ENCODE data around the gene LPCAT3.
"Not testable (repeated sequence)": the region's sequence is repeated elsewhere in the genome, so short reads cannot be mapped to it uniquely, and the experiment has no call there.

The LPCAT3 gene, protein sequence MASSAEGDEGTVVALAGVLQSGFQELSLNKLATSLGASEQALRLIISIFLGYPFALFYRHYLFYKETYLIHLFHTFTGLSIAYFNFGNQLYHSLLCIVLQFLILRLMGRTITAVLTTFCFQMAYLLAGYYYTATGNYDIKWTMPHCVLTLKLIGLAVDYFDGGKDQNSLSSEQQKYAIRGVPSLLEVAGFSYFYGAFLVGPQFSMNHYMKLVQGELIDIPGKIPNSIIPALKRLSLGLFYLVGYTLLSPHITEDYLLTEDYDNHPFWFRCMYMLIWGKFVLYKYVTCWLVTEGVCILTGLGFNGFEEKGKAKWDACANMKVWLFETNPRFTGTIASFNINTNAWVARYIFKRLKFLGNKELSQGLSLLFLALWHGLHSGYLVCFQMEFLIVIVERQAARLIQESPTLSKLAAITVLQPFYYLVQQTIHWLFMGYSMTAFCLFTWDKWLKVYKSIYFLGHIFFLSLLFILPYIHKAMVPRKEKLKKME

DNA sequence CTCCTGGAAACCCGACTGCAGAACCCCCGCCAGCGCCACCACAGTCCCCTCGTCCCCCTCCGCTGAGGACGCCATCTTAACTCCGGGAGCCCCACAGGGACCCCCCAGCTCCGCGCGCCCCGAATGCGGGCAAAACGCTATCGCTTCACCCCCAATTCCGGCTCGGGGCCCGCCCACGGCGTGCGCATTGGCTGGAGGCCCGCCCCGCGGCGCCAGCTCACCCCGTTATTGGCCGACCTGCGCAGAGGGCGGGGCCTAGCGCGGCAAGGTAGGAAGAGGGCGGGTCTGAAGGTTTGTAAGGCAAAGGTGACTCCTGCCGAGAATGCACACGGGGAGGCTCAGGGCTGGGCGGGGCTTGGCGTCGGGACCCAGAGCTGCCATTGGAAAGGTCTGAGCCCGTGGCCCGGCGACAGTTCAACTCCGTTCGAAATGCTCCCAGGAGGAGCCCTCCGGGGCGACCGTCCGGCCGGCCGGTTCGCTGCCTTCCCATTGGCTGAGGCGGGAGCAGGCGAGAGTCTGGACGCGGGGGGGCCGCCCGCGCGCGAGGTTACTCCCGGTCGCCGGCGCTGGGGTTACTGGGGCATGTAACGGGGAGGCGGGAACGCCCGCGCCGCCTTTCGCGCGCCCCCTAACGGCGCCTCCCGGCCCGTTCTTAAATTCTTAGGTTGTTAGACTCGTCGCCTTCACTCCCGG lies at the start of gene LPCAT3:
LPCAT3 (minus strand) TSS at position 127 of the 693 bp plus-strand sequence; CDS start at position 75, 52 bp downstream.
- peak; percentile 93 for DNase-seq

DNA sequence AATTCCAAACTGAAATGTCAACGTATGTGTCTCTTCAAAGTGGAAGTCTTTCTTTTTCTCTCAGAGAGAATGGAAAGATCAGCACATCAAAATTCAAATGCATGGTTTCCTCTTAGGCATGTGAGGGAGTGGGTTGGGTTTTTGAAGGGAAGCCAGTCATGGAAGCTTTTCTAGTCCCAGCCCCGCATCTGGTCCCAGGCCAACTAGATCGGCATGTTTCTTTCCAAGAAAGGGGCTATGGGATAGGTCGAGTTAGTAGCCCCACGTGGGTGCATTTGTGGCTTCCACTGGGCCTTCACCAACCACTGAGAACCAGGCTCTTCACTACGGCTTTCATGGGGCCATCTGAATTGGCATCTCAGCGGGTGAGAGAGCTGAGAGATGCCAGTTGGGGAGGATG lies 48.8 kb upstream of the LPCAT3 start:
- DNase-seq = no peak

DNA sequence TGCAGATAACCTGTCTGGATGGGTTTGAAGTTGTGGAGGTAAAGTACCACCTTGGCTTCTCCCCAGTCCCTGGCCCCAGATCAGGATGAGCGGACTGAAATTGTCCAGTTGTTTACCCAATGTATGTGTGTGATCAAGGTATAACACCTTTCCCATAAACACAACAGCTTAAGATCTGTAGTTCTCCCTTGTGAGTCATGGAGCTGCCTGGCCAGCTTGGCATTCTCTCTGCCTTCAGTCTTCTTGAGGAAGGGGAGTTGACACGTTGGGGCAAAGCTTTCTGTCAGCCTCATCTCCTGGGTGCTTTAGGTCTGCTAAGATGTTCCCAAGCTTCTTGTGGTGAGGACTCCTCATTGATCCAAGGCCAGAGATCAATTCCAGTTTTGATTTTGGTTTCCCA lies 48.3 kb upstream of the LPCAT3 start:
- no peak for DNase-seq

DNA sequence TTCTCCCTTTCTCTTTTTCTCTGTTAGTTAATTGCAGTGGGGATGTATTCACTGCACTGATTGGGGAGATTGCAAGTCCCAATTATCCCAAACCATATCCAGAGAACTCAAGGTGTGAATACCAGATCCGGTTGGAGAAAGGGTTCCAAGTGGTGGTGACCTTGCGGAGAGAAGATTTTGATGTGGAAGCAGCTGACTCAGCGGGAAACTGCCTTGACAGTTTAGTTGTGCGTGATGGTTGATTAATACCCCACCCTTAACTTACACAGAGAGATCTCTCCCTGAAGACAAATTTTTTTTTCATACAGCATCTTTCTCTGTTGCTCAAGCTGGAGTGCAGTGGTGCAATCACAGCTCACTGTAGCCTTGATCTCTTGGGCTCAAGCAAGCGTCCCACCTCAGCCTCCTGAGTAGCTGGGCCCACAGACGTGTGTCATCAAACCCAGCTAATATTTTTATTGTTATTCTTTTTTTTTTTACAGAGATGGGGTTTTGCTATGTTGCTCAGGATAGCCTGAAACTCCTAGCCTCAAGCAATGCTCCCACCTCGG lies 46.9 kb upstream of the LPCAT3 start:
- DNase-seq = no peak

DNA sequence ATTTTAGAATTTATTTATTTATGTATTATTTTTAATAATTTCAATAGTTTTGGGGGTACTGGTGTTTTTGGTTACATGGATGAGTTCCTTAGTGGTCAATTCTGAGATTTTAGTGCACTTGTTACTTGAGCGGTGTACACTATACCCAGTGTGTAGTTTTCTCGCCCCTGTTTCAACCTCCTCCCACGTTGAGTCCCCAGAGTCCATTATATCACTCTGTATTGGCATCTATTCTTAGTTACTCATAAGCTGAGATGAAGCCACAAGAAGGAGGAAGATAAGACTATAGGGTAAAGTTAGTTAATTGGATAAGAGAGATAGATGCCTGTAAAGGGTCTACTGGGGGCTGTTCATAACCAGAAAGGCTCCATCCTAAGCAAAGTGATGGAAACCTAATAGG lies 46.2 kb upstream of the LPCAT3 start:
- no peak for DNase-seq

DNA sequence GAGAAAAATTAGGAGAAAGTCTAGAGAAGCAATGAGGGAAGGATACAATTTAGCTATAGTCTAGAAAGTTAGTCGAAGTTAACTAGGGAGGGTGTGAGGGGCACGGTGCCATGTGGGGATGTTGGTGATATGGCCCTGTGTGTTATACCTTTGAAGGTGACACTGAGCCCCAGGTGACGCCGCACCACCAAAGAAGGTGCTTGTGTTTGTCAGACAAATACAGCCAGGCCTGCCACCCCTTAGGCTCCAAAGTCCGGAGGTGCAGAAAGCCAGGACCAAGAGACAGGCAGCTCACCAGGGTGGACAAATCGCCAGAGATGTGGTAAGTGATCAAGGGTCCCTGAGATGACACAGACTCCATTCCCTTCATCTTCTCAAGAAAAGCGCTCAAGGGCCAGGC lies 43.3 kb upstream of the LPCAT3 start:
- no peak for DNase-seq

DNA sequence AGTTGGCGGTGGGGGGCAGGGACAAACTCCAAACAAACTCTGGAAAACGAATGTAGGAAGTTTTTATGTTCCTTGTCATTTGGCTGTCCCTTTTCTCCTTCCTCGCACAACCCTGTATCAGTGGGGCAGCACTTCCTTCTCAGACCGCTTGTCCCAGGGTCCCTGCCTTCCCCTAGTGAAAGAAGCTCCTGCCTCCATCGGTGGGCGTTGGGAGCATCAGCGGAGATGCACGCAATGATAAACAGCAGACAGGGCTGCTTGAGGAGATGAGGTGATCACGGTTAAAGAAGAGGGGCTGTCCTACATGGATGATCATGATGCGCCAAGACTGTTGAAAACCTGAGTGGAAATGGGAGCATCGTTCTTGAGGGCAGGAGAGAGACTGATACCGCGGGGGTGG lies 42.9 kb upstream of the LPCAT3 start:
- no peak for DNase-seq

DNA sequence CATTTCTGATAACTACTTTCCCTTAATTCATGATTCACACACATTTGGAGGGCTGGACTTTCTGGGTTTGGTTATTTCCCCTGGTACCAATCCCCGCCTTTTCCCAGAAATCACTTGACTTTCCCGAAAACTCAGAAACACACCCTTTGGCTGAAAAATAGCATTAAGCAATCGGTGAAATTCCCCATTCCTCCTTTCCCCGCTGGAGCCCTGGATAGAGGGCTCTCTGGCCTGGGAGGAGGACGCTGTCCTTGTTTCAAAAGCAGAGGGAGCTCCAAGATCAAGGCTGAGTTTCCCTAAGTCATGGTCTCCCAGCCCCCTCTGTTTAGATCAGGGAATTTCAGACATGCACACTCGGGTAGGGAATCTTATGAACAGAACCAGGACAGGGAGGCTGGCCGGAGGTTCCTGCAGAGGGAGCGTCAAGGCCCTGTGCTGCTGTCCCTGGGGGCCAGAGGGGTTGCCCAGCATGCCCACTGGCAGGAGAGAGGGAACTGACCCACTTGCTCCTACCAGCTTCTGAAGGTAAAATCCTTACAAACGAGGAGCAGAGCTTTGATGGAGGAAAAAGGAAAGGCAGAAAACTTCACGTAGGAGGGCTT lies 42.2 kb upstream of the LPCAT3 start, which contains the start of gene C1S:
C1S (plus strand) TSS at position 366 of the 602 bp plus-strand sequence. CDS start 1,195 bp downstream, outside the sequence.
- no peak for DNase-seq

DNA sequence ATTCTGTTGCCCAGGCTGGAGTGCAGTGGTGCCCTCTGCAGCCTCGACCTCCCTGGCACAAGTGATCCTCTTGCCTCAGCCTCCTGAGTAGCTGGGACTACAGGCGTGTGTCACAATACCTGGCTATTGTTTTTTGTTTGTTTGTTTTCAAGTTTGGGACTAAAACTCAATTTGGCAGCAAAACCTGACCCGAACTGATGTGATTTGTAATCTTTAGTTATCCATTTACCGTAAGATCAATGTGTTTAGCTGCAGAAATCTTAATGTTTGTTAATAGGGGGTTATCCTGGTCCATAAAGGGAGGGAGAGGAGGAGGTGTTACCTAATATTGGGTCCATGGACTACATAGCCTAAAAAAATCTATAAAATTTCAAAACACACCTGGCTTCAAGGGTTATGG lies 41.5 kb upstream of the LPCAT3 start:
- DNase-seq = no peak

DNA sequence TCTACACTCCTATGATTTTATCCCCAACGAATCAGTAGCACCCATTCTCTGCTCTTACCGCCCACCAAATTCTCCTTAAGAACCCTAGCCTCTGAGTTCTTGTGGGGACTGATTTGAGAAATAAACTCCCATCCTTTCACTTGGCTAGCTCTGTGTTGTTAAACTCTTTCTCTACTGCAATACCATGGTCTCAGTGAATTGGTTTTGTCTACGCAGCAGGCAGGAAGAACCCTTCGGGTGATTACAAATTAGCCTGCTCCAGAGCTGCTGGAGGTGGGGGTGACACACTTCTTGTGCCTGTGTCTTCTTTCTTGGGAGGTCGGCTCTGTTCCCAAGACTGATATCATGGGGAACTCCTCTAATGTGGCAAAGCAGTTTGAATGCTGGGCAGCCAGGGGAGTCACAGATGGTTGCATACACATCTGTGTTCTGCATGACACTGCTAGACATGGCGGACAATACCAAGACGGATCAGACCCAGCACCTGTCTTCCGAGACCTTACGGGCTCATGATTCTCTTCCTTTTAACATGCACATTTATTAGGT lies 40.6 kb upstream of the LPCAT3 start:
- no peak for DNase-seq

DNA sequence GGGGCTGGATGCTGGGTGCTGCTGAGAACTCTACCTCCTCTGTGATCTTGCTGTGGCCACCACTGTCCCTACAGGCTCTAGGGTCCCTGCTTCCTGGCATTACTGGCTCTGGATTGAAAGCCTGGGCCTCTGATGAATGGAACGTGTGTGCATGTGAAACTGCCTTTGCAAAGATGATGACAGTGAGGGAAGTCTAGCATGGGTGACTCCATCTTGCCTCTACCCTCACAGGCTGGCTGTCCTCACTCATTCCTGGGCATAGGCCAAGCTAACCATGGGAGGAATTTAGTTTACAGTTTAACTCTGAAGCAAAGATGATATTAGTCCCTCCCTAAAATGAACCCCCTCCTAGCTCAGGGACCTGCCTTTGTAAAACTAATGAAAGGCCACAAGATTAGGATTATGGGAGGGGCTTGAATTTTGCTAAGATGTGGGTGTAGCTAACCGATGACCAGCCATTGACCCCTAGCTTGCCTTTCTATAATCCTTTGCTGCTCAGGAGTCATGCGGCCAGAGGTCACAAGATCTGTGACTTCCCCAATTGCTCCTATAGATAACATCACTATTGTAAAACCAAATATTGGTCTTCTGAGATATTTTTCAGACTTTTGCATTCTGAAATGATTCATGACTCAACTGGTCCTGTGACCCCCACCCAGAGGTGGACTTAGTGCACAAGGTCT lies 40.0 kb upstream of the LPCAT3 start:
- DNase-seq = no peak

DNA sequence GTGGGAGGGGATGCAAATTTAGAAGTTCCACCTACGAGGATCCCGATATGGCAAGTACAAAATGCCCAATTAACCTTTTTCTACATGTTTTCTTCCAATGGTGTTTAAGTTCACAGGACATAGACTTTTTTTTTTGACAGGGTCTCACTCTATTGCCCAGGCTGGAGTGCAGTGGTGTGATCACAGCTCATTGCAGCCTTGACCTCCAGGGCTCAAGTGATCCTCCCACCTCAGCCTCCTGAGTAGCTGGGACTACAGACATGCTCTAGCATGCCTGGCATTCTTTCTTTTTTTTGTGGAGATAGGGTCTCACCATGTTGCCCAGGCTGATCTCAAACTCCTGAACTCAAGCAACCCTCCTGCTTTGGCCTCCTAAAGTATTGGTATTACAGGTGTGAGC lies 37.5 kb upstream of the LPCAT3 start:
- not testable (repeated sequence) for DNase-seq

DNA sequence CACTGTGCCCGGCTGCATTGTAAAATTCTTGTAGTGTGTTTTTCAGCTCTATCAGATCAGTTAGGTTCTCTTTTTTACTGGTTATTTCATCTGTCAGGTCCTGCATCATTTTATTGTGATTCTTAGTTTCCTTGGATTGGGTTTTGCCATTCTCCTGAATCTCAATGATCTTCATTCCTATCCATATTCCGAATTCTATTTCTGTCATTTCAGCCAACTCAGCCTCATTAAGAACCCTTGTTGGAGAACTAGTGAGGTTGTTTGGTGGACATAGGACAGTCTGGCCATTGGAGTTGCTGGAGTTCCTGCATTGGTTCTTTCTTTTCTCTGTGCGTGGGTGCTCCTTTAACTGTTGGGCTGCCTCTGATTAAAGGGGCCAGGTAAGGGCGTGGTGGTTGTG lies 36.6 kb upstream of the LPCAT3 start:
- no peak for DNase-seq

DNA sequence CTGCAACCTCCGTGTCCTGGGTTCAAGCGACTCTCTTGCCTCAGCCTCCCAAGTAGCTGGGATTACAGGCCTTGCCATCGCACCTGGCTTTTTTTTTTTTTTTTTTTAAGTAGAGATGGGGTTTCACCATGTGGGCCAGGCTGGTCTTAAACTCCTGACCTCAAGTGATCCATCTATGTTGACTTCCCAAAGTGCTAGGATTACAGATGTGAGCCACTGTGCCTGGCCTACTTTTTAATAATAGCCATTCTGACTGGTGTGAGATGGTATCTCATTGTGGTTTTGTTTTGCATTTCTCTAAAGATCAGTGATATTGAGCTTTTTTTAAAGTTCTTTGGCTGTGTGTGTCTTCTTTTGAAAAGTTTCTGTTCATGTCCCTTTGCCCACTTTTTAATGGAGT lies 31.7 kb upstream of the LPCAT3 start:
- not testable (repeated sequence) for DNase-seq

DNA sequence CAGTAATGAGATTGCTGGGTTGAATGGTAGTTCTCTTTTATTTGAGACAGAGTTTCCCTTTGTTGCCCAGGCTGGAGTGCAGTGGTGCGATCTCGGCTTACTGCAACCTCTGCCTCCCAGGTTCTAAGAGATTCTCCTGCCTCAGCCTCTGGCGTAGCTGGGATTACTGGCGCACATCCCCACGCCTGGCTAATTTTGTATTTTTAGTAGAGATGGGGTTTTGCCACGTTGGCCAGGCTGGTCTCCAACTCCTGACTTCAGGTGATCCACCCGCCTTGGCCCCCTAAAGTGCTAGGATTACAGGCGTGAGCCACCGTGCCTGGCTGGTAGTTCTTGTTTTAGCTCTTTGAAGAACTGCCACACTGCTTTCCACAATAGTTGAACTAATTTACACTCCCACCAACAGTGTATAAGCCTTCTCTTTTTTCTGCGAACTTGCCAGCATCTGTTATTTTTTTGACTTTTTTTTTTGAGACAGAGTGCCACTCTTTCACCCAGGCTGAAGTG lies 31.2 kb upstream of the LPCAT3 start:
- not testable (repeated sequence) for DNase-seq

DNA sequence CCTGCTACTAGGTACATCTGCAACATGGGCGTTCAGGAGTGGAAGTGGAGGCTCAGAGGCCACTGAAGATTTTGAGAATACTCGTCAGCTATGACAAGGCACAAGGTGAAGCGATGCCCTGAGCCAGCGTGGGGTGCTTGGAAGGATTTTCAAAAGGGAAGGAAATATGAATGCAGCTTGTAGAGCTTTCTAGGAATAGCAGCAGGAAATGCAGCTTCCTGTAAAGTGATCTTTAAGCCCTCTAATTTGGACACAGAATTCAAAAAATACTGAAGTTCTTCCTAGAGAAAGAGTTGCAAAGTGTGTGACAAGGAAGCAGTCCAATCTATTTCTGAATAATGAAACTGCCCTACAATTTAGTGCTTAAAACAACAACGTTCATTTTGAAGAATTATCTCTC lies 29.0 kb upstream of the LPCAT3 start:
- no peak for DNase-seq

DNA sequence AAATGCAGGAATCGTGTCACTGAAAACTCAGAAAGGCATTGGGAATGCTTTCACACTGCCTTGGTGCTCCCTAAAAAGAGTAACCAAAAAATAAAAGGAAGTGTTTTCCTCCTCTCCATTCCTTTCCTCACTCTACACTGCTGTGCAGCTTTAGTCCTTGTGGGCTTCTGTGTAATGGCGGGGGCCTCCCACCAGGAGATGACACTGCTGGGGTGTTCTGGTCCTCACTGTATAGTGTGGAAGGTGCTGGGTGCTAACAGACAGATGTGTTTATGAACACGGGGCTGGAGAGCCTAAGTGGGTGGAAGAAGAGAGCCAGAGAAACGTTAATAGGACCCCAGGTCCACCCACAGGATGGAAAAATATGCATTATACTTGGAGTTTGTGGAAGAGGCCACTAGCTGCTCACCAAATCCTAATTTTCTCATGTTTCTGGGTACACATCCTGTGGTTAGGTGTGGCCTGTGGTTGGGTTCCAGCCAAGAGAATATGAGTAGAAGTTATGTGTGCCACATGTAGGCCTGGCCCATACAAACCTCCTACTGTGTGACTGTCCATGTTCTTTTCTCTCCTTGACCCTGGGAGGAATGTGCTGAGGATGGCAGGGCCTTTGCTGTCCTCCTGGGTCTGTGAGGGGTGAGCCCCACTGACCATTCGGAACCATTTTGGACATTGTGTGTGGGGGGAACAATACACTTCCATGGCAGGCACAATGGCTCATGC lies 28.3 kb upstream of the LPCAT3 start:
- no peak for DNase-seq

DNA sequence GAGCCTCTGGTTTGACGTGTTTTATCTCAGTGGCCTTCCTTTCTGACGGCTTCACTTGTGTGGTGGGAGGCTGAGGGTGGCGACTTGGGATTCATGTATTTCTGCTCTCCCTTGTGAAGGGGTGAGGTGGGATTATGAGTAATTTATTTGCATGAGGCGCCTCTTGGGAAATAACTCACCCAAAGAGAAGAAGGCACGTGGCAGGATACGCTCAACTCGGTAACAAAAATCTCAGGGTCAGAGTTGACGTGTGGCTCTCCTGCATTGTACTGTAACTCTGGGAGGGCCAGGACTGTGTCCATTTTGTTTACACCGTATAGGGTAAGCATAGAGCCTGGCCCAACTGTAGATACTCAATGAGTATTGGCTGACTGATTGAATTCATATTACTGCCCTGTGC lies 27.6 kb upstream of the LPCAT3 start:
- DNase-seq = no peak

DNA sequence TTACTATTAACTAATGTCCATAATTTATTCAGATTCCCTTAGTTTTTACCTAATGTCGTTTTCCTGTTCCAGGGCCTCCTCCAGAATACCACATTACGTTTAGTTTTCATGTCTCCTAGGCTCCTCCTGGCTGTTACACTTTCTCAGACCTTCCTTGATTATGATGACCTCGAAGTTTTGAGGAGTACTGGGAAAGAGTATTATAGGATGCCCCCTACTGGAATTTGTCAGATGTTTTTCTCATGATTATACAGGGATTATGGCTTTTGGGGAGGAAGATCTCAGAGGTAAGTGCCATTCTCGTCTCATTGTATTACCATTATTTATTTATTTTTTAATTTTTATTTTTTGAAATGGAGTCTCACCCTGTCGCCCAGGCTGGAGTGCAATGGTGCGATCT lies 24.6 kb upstream of the LPCAT3 start:
- no peak for DNase-seq

DNA sequence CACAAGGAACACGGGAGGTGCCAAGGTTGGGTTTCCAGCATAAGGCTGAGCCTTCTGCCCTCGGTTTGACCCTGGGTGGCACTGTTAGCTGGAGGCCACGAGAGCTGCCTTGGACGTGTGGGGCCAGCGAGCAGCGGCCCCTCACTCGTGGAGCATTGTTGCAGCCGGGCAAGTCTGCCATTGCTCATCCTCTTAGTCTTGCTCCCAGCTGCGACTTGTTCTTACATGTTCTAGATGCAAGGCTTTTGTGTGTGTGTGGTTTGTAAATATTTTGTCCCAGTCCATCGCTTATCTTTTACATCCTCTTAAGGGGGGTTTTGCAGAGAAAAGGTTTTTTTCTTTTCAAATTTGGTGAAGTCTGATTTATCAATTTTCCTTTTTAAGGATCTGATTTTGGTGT lies 21.1 kb upstream of the LPCAT3 start:
- no peak for DNase-seq

DNA sequence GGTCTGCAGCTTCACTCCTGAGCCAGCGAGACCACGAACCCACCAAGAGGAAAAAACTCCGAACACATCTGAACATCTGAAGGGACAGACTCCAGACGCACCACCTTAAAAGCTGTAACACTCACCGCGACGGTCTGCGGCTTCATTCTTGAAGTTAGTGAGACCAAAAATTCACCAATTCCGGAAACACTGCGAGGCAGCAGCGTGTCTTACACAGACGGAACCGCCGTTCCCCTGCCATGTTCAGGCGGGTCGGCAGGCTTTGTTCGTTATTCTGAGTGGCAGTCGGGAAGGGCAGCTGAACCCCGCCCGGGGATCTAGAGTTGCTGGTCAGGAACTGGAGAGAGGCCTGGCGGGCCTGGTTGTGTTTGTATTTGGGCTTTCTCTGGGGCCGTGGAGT lies 20.3 kb upstream of the LPCAT3 start:
- no peak for DNase-seq

DNA sequence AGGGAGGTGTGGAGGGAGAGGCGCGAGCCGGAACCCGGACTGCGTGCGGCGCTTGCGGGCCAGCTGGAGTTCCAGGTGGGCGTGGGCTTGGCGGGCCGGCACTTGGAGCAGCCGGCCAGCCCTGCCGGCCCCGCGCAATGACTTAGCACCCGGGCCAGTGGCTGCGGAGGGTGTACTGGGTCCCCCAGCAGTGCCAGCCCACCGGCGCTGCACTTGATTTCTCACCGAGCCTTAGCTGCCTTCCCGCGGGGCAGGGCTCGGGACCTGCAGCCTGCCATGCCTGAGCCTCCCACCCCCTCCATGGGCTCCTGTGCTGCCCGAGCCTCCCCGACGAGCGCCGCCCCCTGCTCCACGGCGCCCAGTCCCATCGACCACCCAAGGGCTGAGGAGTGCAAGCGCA lies 19.1 kb upstream of the LPCAT3 start:
- DNase-seq = not testable (repeated sequence)
